SK-N-MC (cell line): ENCODE data around the gene JPH3.

Source experiments
- DNase-seq: peaks from one replicate; pipeline ENCODE4 v3.0.0-alpha.2; 2011; ENCODE audit warnings: low read depth, low spot score
- H3K27ac ChIP-seq: fragments of 200-600 bp; sonication (generic); 2 replicates; pipeline ENCODE4 v1.5.1; 2016; ENCODE audit warnings: mixed run types
- H3K36me3 ChIP-seq: fragments of 200-600 bp; sonication (generic); 2 replicates; pipeline ENCODE4 v1.6.1; 2017; ENCODE audit warnings: antibody characterized with exemption, low read length, mixed read lengths; ENCODE audit not compliant: insufficient read depth
- H3K4me3 ChIP-seq: fragments of 200-600 bp; sonication (generic); 2 replicates; pipeline ENCODE4 v1.5.1; 2016
- H3K9ac ChIP-seq: fragments of 200-600 bp; sonication (generic); 2 replicates; pipeline ENCODE4 v1.8.0; 2017; ENCODE audit warnings: mixed run types, mixed read lengths; ENCODE audit not compliant: insufficient read length
- H3K9me3 ChIP-seq: fragments of 200-600 bp; sonication (generic); 2 replicates; pipeline ENCODE4 v1.6.1; 2017; ENCODE audit warnings: low read depth, mild to moderate bottlenecking, antibody characterized with exemption, low read length, moderate library complexity, mixed read lengths
- EZH2 ChIP-seq: fragments of 200-600 bp; sonication (generic); IDR thresholded peaks from one replicate; pipeline ENCODE4 v1.6.1; 2017; ENCODE audit warnings: antibody characterized with exemption
- FOXP2 ChIP-seq: optimal IDR thresholded peaks from 2 replicates; pipeline ENCODE3; 2011; ENCODE audit warnings: mild to moderate bottlenecking, moderate library complexity; ENCODE audit not compliant: insufficient read depth; ENCODE audit errors: extremely low read length, control extremely low read depth
- POLR2AphosphoS5 ChIP-seq: IDR thresholded peaks from 2 replicates; pipeline ENCODE4 v1.6.1; 2012; ENCODE audit warnings: mild to moderate bottlenecking, low read depth, low read length, borderline replicate concordance

Gene JPH3

DNA sequence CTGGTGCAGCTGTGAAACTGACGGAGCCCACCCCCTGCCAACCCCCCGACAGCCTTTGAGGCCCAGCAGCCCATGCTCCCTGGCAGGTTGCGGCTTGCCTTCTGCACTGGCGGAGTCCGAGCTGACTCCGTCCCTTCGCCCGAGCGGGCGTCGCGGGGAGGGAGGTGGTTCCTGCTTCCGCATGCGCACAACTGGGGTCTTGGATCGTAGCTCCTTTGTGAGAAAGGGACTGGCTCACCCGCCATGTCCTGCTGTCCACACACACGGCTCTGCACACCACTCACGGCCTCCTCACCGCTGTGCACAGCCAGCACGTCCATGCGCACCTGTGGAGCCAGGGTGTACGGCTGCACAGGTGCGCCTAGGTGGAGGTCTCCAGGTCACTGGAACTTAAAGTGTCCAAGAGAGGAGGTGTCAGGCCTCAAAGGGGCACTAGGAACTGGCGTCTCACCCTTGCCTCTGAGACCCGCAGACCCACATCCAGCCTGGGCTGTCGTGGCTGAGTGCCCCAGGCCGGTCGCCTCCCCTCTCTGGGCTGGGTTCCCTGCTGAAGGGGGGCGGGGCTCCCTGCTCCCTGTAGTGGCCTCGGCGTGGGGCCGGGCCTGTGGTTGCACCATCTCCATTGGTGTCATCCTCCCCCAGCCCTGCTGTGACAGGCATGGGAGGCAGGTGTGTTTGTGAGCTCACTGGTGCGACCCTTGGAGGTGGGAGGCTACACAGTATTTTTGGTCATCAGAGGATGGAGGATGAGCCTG lies 45.3 kb downstream of the JPH3 start:
- H3K9me3 ChIP-seq: no peaks in the 10 kb centered on the region
- no peak overlapping the region for H3K4me3 ChIP-seq
- no peak overlapping the region for H3K27ac ChIP-seq
- no peak for TF ChIP-seq POLR2AphosphoS5
- no peak for TF ChIP-seq FOXP2
- TF ChIP-seq EZH2: no peak
- no peaks in the 10 kb centered on the region for H3K36me3 ChIP-seq
- DNase-seq: no peak
- no peak overlapping the region for H3K9ac ChIP-seq

DNA sequence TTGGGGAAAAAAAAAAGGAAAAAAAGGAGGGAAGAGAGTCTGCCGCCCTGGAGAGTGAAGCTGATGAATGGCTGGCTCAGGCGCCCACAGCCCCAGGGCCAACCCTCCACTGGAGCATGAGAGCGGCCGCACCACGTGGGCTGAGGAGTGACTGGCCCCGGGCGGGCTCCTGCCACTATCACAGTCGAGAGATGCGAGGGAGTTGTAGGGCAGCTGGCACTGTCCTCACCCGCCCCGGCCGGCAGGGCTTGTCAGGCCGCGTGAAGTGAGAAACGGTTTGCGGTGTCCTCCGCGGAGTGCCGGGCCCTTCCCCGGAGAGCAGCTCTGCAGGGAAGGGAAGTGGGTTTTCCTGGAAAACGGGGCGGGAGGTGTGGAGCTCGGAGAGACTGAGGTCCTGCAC lies 45.9 kb downstream of the JPH3 start:
- H3K9ac ChIP-seq: no peak overlapping the region
- H3K27ac ChIP-seq: no peak overlapping the region
- H3K36me3 ChIP-seq: no peaks in the 10 kb centered on the region
- TF ChIP-seq POLR2AphosphoS5 (no peak), EZH2 (no peak), FOXP2 (no peak)
- no peaks in the 10 kb centered on the region for H3K9me3 ChIP-seq
- DNase-seq: no peak
- H3K4me3 ChIP-seq: no peak overlapping the region

- no peak overlapping the region for H3K4me3 ChIP-seq
Observed at GRCh38 chr16:87648698-87649487, 46.6 kb downstream of the JPH3 start.

DNA sequence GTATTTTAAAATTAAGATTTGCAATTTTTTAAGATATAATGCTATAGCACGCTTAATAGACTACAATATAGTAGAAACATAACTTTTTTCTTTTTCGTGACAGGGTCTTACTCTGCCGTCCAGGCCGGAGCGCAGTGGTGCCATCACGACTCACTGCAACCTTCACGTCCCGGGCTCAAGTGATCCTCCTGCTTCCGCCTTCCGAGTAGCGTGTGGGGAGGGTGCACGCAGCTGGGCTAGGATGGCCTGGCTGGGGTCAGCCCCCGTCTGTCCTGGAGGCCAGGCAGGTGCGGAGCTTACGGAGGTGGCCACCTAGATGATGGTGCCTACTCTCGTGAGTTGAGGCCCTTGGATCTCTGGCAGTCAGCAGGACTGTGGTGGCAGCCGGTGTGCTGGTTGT lies 50.1 kb downstream of the JPH3 start:
- Histone ChIP-seq H3K36me3 (no peaks in the 10 kb centered on the region), H3K9me3 (no peaks in the 10 kb centered on the region), H3K9ac (no peak overlapping the region), H3K27ac (no peak overlapping the region), H3K4me3 (no peak overlapping the region)
- TF ChIP-seq POLR2AphosphoS5 (no peak), EZH2 (no peak), FOXP2 (no peak)
- DNase-seq: no peak

More at GRCh38 chr16:87648698-87649487, 46.6 kb downstream of the JPH3 start:
- H3K27ac ChIP-seq: no peak overlapping the region
- no peaks in the 10 kb centered on the region for H3K9me3 ChIP-seq
- H3K36me3 ChIP-seq: no peaks in the 10 kb centered on the region
- H3K9ac ChIP-seq: no peak overlapping the region
- TF ChIP-seq POLR2AphosphoS5 (no peak), EZH2 (no peak), FOXP2 (no peak)
- DNase-seq: no peak

DNA sequence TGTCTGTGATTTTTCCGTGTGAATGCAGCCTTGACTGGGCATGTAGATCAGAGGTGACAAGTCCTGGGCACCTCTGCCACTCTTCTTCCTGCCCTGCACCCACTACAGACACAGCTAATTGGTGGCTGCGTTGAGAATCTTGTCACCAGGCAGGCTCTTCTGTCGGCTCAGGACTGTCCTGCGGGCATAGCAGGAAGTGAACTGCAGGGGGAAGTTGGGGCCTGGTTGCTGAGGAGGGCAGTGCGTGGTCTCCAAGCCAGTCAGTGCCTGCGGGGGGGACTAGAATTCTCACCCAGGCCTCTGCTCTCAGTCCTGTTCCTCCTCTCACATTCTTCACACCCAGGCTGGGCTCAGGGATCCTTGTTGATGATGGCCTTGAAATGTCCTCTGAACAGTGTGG lies 50.5 kb downstream of the JPH3 start:
- DNase-seq: no peak
- Histone ChIP-seq H3K27ac (no peak overlapping the region), H3K9ac (no peak overlapping the region), H3K9me3 (no peaks in the 10 kb centered on the region), H3K36me3 (no peaks in the 10 kb centered on the region), H3K4me3 (no peak overlapping the region)
- TF ChIP-seq POLR2AphosphoS5 (no peak), EZH2 (no peak), FOXP2 (no peak)

- Histone ChIP-seq H3K9ac (no peak overlapping the region), H3K4me3 (no peak overlapping the region), H3K9me3 (no peaks in the 10 kb centered on the region), H3K27ac (no peak overlapping the region), H3K36me3 (no peaks in the 10 kb centered on the region)
- DNase-seq: no peak
- TF ChIP-seq EZH2 (no peak), FOXP2 (no peak), POLR2AphosphoS5 (no peak)
Observed at GRCh38 chr16:87653234-87653633, 50.9 kb downstream of the JPH3 start.

DNA sequence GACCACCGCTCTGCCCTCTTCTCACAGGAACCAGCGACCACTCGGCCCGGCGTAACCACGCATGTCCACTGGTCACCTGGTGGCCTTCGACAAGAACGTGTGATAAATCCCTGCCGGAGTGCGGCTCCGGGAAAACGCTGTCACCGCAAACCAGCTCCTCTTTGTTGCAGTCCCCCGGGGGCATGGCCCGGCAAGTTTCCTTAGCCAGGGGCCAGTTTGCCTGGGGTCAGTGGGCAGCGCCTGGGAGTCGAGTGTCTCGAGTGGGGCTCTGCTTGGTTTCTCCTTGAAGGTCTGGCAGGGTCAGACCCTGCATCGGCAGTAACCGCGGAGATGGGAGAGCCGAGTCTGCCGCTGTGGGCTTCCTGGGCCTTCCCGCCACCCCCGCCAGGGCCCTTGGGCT lies 52.5 kb downstream of the JPH3 start:
- no peaks in the 10 kb centered on the region for H3K9me3 ChIP-seq
- no peak for TF ChIP-seq POLR2AphosphoS5
- TF ChIP-seq FOXP2: no peak
- no peak for TF ChIP-seq EZH2
- no peak overlapping the region for H3K4me3 ChIP-seq
- DNase-seq: no peak
- no peaks in the 10 kb centered on the region for H3K36me3 ChIP-seq
- no peak overlapping the region for H3K9ac ChIP-seq
- no peak overlapping the region for H3K27ac ChIP-seq

- Histone ChIP-seq H3K9me3 (no peaks in the 10 kb centered on the region), H3K4me3 (no peak overlapping the region), H3K9ac (no peak overlapping the region), H3K27ac (no peak overlapping the region), H3K36me3 (no peaks in the 10 kb centered on the region)
- no peak for DNase-seq
- no peak for TF ChIP-seq FOXP2
- no peak for TF ChIP-seq EZH2
- no peak for TF ChIP-seq POLR2AphosphoS5
Observed at GRCh38 chr16:87656328-87656727, 54.0 kb downstream of the JPH3 start.

- no peaks in the 10 kb centered on the region for H3K36me3 ChIP-seq
- no peak overlapping the region for H3K4me3 ChIP-seq
- no peak overlapping the region for H3K9ac ChIP-seq
- no peaks in the 10 kb centered on the region for H3K9me3 ChIP-seq
- TF ChIP-seq FOXP2: no peak
- no peak for DNase-seq
- H3K27ac ChIP-seq: no peak overlapping the region
Observed at GRCh38 chr16:87657621-87658192, 55.4 kb downstream of the JPH3 start.
